ENCODE data around the gene SNX8. TPM values are rescaled to one million over a fixed set of nuclear protein-coding genes. Genes with fewer than 3 reads are reported as not detected.

SNX8 gene
- total and polyA plus RNA-seq, 2 experiments from 2014 or later = 24.7 to 81.4 TPM

- no peak overlapping the region for H3K27ac ChIP-seq
- no peaks in the 10 kb centered on the region for H3K36me3 ChIP-seq (replicated peaks; ENCODE audit: insufficient read depth, low read depth)
- no peak overlapping the region for H2AFZ ChIP-seq
- TF ChIP-seq EZH2phosphoT487 (IDR thresholded peaks at IDR 0.05; ENCODE audit: low read depth, severe bottlenecking, unreplicated experiment) (no peak), CTCF (IDR thresholded peaks at IDR 0.05; ENCODE audit: poor library complexity) (no peak), EZH2 (IDR thresholded peaks at IDR 0.05; ENCODE audit: borderline replicate concordance) (no peak)
- no peak for DNase-seq (ENCODE audit: low spot score)
- H3K4me3 ChIP-seq = no peak overlapping the region
- H3K9me3 ChIP-seq (ENCODE audit: low read depth) = no peaks in the 10 kb centered on the region
- H3K9me2 ChIP-seq (replicated peaks; ENCODE audit: insufficient read depth) = no peaks in the 10 kb centered on the region
- H3K79me2 ChIP-seq = no peaks in the 10 kb centered on the region
- H3K4me2 ChIP-seq = no peak overlapping the region
- H3K27me3 ChIP-seq = no peaks in the 10 kb centered on the region
- WGBS (ENCODE audit: low lambda C conversion rate, missing lambda C conversion rate) = 60% methylated on average over 10 of the region's 10 CpGs
- no peaks in the 10 kb centered on the region for H4K20me1 ChIP-seq (ENCODE audit: insufficient read depth, poor library complexity, severe bottlenecking)
- peaks cover 14% of the 10 kb centered on the region for H3K4me1 ChIP-seq (ENCODE audit: insufficient read depth)
Measured at GRCh38 chr7:2266911-2267310, 47.3 kb downstream of the SNX8 start.

- no peak for DNase-seq (ENCODE audit: low spot score)
- no peaks in the 10 kb centered on the region for H3K79me2 ChIP-seq
- H2AFZ ChIP-seq = no peak overlapping the region
- H4K20me1 ChIP-seq (ENCODE audit: insufficient read depth, poor library complexity, severe bottlenecking) = no peaks in the 10 kb centered on the region
- H3K27me3 ChIP-seq = no peaks in the 10 kb centered on the region
- no peak overlapping the region for H3K27ac ChIP-seq
- no peak for TF ChIP-seq CTCF (IDR thresholded peaks at IDR 0.05; ENCODE audit: poor library complexity)
- TF ChIP-seq EZH2 (IDR thresholded peaks at IDR 0.05; ENCODE audit: borderline replicate concordance) = no peak
- TF ChIP-seq EZH2phosphoT487 (IDR thresholded peaks at IDR 0.05; ENCODE audit: low read depth, severe bottlenecking, unreplicated experiment) = no peak
- no peak overlapping the region for H3K4me2 ChIP-seq
- H3K9me3 ChIP-seq (ENCODE audit: low read depth) = no peaks in the 10 kb centered on the region
- no peaks in the 10 kb centered on the region for H3K9me2 ChIP-seq (replicated peaks; ENCODE audit: insufficient read depth)
- WGBS (ENCODE audit: low lambda C conversion rate, missing lambda C conversion rate) = 98% methylated on average over 22 of the region's 23 CpGs
- no peaks in the 10 kb centered on the region for H3K36me3 ChIP-seq (replicated peaks; ENCODE audit: insufficient read depth, low read depth)
- no peak overlapping the region for H3K4me3 ChIP-seq
- no peaks in the 10 kb centered on the region for H3K4me1 ChIP-seq (ENCODE audit: insufficient read depth)
Measured at GRCh38 chr7:2264158-2264557, 50.1 kb downstream of the SNX8 start.

- no peaks in the 10 kb centered on the region for H3K27me3 ChIP-seq
- no peak overlapping the region for H3K4me3 ChIP-seq
- H3K9me2 ChIP-seq (replicated peaks; ENCODE audit: insufficient read depth) = no peaks in the 10 kb centered on the region
- no peak for DNase-seq (ENCODE audit: low spot score)
- no peak overlapping the region for H3K4me2 ChIP-seq
- H3K9me3 ChIP-seq (ENCODE audit: low read depth) = no peaks in the 10 kb centered on the region
- no peaks in the 10 kb centered on the region for H3K36me3 ChIP-seq (replicated peaks; ENCODE audit: insufficient read depth, low read depth)
- H3K27ac ChIP-seq = no peak overlapping the region
- no peaks in the 10 kb centered on the region for H3K79me2 ChIP-seq
- H2AFZ ChIP-seq = no peak overlapping the region
- H3K4me1 ChIP-seq (ENCODE audit: insufficient read depth) = no peaks in the 10 kb centered on the region
- H4K20me1 ChIP-seq (ENCODE audit: insufficient read depth, poor library complexity, severe bottlenecking) = no peaks in the 10 kb centered on the region
- WGBS (ENCODE audit: low lambda C conversion rate, missing lambda C conversion rate) = 93% methylated on average over 18 of the region's 18 CpGs
- TF ChIP-seq EZH2 (IDR thresholded peaks at IDR 0.05; ENCODE audit: borderline replicate concordance) (no peak), CTCF (IDR thresholded peaks at IDR 0.05; ENCODE audit: poor library complexity) (no peak), EZH2phosphoT487 (IDR thresholded peaks at IDR 0.05; ENCODE audit: low read depth, severe bottlenecking, unreplicated experiment) (no peak)
Measured at GRCh38 chr7:2263176-2263575, 51.1 kb downstream of the SNX8 start.

GRCh38 chr7:2261611-2262010 lies 52.6 kb downstream of the SNX8 start:
- DNase-seq (ENCODE audit: low spot score) = no peak
- no peaks in the 10 kb centered on the region for H3K36me3 ChIP-seq (replicated peaks; ENCODE audit: insufficient read depth, low read depth)
- no peaks in the 10 kb centered on the region for H3K27me3 ChIP-seq
- no peak for TF ChIP-seq EZH2phosphoT487 (IDR thresholded peaks at IDR 0.05; ENCODE audit: low read depth, severe bottlenecking, unreplicated experiment)
- TF ChIP-seq CTCF (IDR thresholded peaks at IDR 0.05; ENCODE audit: poor library complexity) = no peak
- TF ChIP-seq EZH2 (IDR thresholded peaks at IDR 0.05; ENCODE audit: borderline replicate concordance) = no peak
- no peaks in the 10 kb centered on the region for H3K4me1 ChIP-seq (ENCODE audit: insufficient read depth)
- no peaks in the 10 kb centered on the region for H3K9me3 ChIP-seq (ENCODE audit: low read depth)
- no peaks in the 10 kb centered on the region for H3K79me2 ChIP-seq
- H3K4me2 ChIP-seq = no peak overlapping the region
- H2AFZ ChIP-seq = no peak overlapping the region
- 94% methylated on average over 14 of the region's 14 CpGs for WGBS (ENCODE audit: low lambda C conversion rate, missing lambda C conversion rate)
- no peaks in the 10 kb centered on the region for H4K20me1 ChIP-seq (ENCODE audit: insufficient read depth, poor library complexity, severe bottlenecking)
- no peak overlapping the region for H3K4me3 ChIP-seq
- H3K9me2 ChIP-seq (replicated peaks; ENCODE audit: insufficient read depth) = no peaks in the 10 kb centered on the region
- no peak overlapping the region for H3K27ac ChIP-seq

Data from hepatocyte (in vitro differentiated cells).